Measurements from ENCODE around the gene DCAF11. TPM values are rescaled to one million over a fixed set of nuclear protein-coding genes. Genes with fewer than 3 reads are reported as not detected.
"Not testable (repeated sequence)": the region's sequence is repeated elsewhere in the genome, so short reads cannot be mapped to it uniquely, and the experiment has no call there.

Gene DCAF11
- total RNA-seq, 1 experiment from 2014 or later = 48.8 TPM

DNA sequence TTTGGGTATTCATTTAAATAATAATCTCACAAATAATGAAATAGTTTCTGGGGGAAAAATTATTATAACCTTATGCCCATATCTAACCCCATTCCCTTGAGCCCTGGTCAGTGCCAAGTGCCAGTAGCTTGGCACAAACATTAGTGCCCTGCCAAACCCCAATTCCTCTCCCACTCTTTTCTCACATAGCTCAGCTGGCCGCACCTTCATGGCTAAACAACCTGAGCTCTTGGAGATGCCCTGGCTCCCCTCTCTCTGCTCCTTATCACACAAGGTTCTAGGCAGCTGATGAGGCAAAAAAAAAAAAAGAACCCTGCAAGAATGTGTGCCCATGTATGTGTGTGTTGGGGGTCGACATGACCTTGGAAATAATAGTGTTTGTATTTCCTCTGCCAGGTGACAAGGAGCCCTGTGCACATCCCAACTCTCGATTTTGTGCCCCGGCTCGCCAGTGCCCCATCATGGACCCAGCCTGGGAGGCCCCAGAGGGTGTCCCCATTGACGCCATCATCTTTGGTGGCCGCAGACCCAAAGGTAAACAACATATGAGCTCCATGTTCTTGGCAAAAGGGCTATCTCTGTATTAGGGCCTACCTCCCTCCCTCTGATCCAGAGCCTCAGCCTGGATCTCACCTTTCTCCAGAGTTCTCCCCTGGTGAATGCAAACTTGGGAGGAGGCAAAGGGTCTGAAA is 12.1 kb upstream of the DCAF11 start:
- BruUV-seq (replicated peaks) = no TSS peak
- ChIA-PET CTCF (interaction anchor here (0.5 to 10.7 kb wide), 9 partner anchors 10 to 1070 kb away, joined by 3 to 272 read pairs (median 4); partner anchors contain the start of genes DCAF11, EMC9, IRF9 and NRL), POLR2A (interaction anchor here (0.5 to 1.1 kb wide), 4 partner anchors 9 to 78 kb away, joined by 3 to 4 read pairs (median 3); partner anchors contain the start of genes DCAF11 and NRL)
- Mint-ChIP-seq H3K9me3 (ENCODE audit: unreplicated experiment) (no peaks in the 10 kb centered on the region), H3K27me3 (ENCODE audit: insufficient read depth, unreplicated experiment) (no peaks in the 10 kb centered on the region), H3K4me3 (ENCODE audit: unreplicated experiment) (no peak overlapping the region), H3K27ac (ENCODE audit: low read depth, unreplicated experiment) (no peak overlapping the region), H3K36me3 (ENCODE audit: insufficient read depth, unreplicated experiment) (peaks cover 36% of the 10 kb centered on the region), H3K4me1 (ENCODE audit: insufficient read depth, unreplicated experiment) (peaks cover 3% of the 10 kb centered on the region)
- intact Hi-C loops (cut with micrococcal nuclease) = no loop called here
- TF ChIP-seq, protein P1, sequence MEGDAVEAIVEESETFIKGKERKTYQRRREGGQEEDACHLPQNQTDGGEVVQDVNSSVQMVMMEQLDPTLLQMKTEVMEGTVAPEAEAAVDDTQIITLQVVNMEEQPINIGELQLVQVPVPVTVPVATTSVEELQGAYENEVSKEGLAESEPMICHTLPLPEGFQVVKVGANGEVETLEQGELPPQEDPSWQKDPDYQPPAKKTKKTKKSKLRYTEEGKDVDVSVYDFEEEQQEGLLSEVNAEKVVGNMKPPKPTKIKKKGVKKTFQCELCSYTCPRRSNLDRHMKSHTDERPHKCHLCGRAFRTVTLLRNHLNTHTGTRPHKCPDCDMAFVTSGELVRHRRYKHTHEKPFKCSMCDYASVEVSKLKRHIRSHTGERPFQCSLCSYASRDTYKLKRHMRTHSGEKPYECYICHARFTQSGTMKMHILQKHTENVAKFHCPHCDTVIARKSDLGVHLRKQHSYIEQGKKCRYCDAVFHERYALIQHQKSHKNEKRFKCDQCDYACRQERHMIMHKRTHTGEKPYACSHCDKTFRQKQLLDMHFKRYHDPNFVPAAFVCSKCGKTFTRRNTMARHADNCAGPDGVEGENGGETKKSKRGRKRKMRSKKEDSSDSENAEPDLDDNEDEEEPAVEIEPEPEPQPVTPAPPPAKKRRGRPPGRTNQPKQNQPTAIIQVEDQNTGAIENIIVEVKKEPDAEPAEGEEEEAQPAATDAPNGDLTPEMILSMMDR (IDR thresholded peaks at IDR 0.05; ENCODE audit: unreplicated experiment) = no peak
- DNase-seq (ENCODE audit: unreplicated experiment) = no peak

DNA sequence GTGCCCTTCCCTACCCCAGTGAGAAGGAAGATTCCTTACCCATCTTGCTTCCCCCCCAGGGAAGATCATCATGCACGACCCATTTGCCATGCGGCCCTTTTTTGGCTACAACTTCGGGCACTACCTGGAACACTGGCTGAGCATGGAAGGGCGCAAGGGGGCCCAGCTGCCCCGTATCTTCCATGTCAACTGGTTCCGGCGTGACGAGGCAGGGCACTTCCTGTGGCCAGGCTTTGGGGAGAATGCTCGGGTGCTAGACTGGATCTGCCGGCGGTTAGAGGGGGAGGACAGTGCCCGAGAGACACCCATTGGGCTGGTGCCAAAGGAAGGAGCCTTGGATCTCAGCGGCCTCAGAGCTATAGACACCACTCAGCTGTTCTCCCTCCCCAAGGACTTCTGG is 11.1 kb upstream of the DCAF11 start:
- Mint-ChIP-seq H3K4me3 (ENCODE audit: unreplicated experiment) (no peak overlapping the region), H3K4me1 (ENCODE audit: insufficient read depth, unreplicated experiment) (peaks cover 6% of the 10 kb centered on the region), H3K36me3 (ENCODE audit: insufficient read depth, unreplicated experiment) (peaks cover 36% of the 10 kb centered on the region), H3K27me3 (ENCODE audit: insufficient read depth, unreplicated experiment) (no peaks in the 10 kb centered on the region), H3K9me3 (ENCODE audit: unreplicated experiment) (no peaks in the 10 kb centered on the region), H3K27ac (ENCODE audit: low read depth, unreplicated experiment) (no peak overlapping the region)
- no peak for DNase-seq (ENCODE audit: unreplicated experiment)
- POLR2A ChIA-PET = interaction anchor here (2.6 kb wide), 1 partner anchor 11 kb away, joined by 13 read pairs; the partner anchor contains the start of genes DCAF11 and NRL
- BruUV-seq (replicated peaks) = TSS peak; percentile 40
- CTCF ChIA-PET = interaction anchor here (0.6 to 10.7 kb wide), 6 partner anchors 11 to 1240 kb away, joined by 3 to 272 read pairs (median 4); partner anchors contain the start of genes DCAF11, IRF9, NRL and PCK2
- intact Hi-C loops (cut with micrococcal nuclease) = no loop called here
- TF ChIP-seq, protein P1 (IDR thresholded peaks at IDR 0.05; ENCODE audit: unreplicated experiment) = no peak

DNA sequence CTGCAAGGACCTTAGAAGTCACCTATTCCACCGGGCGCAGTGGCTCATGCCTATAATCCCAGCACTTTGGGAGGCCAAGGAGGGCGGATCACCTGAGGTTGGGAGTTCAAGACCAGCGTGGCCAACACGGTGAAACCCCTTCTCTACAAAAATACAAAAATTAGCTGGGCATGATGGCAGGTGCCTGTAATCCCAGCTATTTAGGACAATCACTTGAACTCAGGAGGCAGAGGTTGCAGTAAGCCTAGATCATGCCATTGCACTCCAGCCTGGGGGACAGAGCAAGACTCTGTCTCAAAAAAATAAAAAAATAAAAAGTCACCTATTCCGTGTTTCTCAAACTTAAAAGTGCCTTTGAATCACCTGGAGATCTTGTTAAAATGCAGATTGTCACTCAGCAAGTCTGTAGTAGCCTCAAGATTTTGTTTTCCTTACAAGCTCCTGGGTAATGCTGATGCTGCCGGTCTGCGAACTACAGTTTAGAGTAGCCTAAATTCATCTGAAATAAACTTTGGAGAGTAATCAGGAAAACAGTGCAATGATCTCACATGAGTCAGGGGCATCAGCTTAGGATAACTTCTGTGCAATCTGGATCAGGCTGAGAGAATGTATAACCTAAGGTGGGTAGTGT is 8.9 kb upstream of the DCAF11 start:
- intact Hi-C loops (cut with micrococcal nuclease) = loop anchor here (5.0 kb wide), 1 partner anchor 192 kb away; the partner anchor contains the start of genes DHRS1 and NOP9
- POLR2A ChIA-PET = interaction anchor here (1.1 to 6.8 kb wide), 3 partner anchors 9 to 125 kb away, joined by 3 to 90 read pairs (median 13); partner anchors contain the start of genes DCAF11, NRL and PCK2
- not testable (repeated sequence) for H3K9me3 Mint-ChIP-seq (ENCODE audit: unreplicated experiment); H3K27me3 Mint-ChIP-seq (ENCODE audit: insufficient read depth, unreplicated experiment); BruUV-seq (replicated peaks); H3K4me3 Mint-ChIP-seq (ENCODE audit: unreplicated experiment); DNase-seq (ENCODE audit: unreplicated experiment); H3K27ac Mint-ChIP-seq (ENCODE audit: low read depth, unreplicated experiment)
- Mint-ChIP-seq H3K4me1 (ENCODE audit: insufficient read depth, unreplicated experiment) (peaks cover 11% of the 10 kb centered on the region), H3K36me3 (ENCODE audit: insufficient read depth, unreplicated experiment) (peaks cover 21% of the 10 kb centered on the region)
- CTCF ChIA-PET = interaction anchor here (0.7 to 10.7 kb wide), 7 partner anchors 12 to 919 kb away, joined by 3 to 272 read pairs (median 5); partner anchors contain the start of genes IRF9 and PCK2

DNA sequence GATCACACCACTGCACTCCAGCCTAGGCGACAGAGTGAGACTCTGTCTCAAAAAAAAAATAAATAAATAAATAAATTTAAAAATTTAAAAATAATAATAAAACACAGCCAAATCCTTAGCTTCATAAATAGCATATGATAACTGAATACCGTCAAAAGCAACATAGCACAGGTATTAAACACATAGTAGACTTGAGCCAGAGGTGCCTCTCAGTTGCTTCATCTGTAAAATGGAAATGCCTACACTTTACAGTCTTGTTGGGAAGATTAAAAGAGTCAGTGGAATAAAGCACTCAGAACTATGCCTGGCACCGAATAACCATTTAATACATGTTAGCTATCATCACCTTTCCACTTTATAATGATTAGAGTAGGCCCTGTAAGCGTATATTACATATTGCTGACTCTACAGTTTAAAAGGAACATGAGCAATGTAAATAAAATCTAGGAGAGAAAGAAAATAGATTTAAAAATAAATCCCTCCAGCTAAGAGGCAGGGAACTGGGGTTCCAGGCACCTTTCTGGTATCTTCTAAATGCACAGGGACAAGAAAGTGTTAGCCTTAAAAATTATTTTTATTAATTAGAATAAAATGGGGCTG is 7.8 kb upstream of the DCAF11 start:
- H3K36me3 Mint-ChIP-seq (ENCODE audit: insufficient read depth, unreplicated experiment) = peaks cover 10% of the 10 kb centered on the region
- TF ChIP-seq, protein P1 (IDR thresholded peaks at IDR 0.05; ENCODE audit: unreplicated experiment) = no peak
- no peak for DNase-seq (ENCODE audit: unreplicated experiment)
- no peaks in the 10 kb centered on the region for H3K27me3 Mint-ChIP-seq (ENCODE audit: insufficient read depth, unreplicated experiment)
- no peak overlapping the region for H3K27ac Mint-ChIP-seq (ENCODE audit: low read depth, unreplicated experiment)
- no peaks in the 10 kb centered on the region for H3K9me3 Mint-ChIP-seq (ENCODE audit: unreplicated experiment)
- CTCF ChIA-PET = interaction anchor here (0.6 to 10.7 kb wide), 12 partner anchors 11 to 1447 kb away, joined by 3 to 272 read pairs (median 5); partner anchors contain the start of genes IRF9, PCK2, PSME2 and RNF31
- H3K4me3 Mint-ChIP-seq (ENCODE audit: unreplicated experiment) = no peak overlapping the region
- POLR2A ChIA-PET = interaction anchor here (0.6 to 6.8 kb wide), 7 partner anchors 14 to 124 kb away, joined by 3 to 90 read pairs (median 7); partner anchors contain the start of genes EMC9, PCK2 and PSME1
- intact Hi-C loops (cut with micrococcal nuclease) = loop anchor here (5.0 kb wide), 1 partner anchor 191 kb away; the partner anchor contains the start of genes DHRS1 and NOP9
- H3K4me1 Mint-ChIP-seq (ENCODE audit: insufficient read depth, unreplicated experiment) = peaks cover 11% of the 10 kb centered on the region
- BruUV-seq (replicated peaks) = no TSS peak
